ENCODE measurements around the gene KCNG2.

KCNG2 gene

GRCh38 chr18:79945118-79946042 is 147.6 kb downstream of the KCNG2 start:
- no peak for DNase-seq

- DNase-seq = no peak
Observed at GRCh38 chr18:79947054-79947755, 149.5 kb downstream of the KCNG2 start.

- no peak for DNase-seq
Observed at GRCh38 chr18:79947881-79948610, 150.3 kb downstream of the KCNG2 start.

- no peak for DNase-seq
Observed at GRCh38 chr18:79948719-79949411, 151.1 kb downstream of the KCNG2 start.

All from NK-92 treated with Interleukin-12 subunit alpha and Interleukin-12 subunit beta, amount 100 ng/mL, for 24 hours (cell line).